Activated CD8-positive, alpha-beta memory T cell treated with anti-CD3 and anti-CD28 coated beads for 4 hours (primary cell): Measurements from ENCODE around the gene KCTD16.

ENCODE experiments used
- DNase-seq, 2 donors: peaks; one replicate each; pipeline ENCODE4 v3.0.0-alpha.2; 2020; ENCODE audit warnings: low read depth in 2 of 2

Gene KCTD16

DNA sequence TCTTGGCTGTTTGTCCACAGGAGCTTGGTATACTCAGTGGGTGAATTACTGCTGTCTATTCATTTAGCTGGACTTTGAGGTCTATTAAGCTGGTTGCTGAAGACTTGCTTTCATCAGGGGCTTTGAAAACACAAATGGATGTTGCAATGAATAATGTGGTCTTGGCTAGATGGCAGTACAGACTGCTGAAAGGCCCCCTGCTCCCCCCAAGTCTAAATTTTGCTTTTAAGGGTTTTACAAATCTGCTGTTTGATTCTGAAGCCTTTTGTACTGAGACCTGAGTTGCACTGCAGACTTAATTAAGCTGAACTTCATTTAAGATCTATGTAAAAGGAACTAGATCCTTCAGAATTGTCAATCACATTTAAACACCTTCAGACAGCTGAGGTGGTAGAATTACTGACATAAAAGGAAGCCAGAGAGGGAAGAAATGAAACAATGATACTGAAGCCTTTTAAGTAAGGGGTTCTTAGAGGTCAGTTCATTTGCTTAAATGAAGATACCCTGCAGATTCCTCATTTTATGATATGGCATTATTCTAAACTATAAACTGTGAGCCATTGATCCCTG is 37.3 kb downstream of the KCTD16 start:
- DNase-seq, result no peak

DNA sequence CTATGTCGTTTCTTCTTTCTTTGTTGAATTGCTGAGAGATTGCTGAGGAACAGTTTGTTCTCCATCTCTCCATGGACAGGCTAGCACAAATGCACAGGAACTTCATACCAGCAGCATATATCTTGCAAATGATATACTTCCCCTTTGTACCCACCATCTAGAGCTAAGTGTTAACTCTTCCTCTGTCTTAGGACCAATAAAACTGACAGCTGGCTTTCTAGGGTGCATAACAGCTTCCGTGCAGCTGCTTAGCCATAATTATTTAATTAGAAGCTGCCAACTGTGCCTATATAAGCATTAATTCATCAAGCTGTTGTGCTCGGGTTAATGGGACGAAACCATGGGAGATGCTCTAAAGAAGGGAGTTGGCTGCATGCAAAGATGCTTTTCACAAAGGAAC is 38.7 kb downstream of the KCTD16 start:
- no peak for DNase-seq

DNA sequence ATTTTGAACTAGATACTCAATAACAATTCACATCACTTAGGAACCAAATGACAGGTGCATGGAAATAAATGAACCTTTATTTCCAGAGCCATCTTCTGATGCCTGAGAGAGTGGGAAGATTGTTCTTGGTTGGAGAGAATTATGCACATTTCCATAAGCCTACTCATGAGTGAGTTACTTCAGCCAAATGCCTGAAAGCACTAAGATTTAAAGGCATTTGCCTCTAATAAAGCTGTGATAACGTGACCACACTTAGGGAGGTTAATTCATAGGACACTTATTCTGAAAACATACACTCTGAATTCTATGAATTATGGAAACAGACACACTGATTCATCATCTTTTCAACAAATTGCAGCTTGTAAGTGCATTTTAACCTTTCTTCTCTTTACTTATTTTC is 40.0 kb downstream of the KCTD16 start:
- no peak for DNase-seq

DNA sequence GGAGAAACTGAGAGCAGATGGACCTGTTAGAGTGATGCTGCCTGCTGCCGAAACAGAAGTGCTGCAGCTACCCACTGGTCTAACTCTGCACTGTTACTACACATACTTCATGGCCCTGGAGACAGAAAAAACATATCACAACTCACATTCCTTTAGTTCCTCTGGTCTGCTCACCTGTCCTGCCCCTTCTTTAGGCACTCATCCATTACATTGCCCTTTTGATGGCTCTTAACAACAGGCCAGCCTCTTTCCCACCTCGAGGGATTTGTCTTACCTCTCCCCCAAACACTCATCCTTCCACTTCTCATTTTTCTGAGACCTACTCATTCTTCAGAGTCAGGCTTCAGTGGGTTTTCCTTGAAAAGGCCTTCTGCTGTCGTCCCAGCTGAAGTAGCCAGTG is 49.2 kb downstream of the KCTD16 start:
- no peak for DNase-seq

DNA sequence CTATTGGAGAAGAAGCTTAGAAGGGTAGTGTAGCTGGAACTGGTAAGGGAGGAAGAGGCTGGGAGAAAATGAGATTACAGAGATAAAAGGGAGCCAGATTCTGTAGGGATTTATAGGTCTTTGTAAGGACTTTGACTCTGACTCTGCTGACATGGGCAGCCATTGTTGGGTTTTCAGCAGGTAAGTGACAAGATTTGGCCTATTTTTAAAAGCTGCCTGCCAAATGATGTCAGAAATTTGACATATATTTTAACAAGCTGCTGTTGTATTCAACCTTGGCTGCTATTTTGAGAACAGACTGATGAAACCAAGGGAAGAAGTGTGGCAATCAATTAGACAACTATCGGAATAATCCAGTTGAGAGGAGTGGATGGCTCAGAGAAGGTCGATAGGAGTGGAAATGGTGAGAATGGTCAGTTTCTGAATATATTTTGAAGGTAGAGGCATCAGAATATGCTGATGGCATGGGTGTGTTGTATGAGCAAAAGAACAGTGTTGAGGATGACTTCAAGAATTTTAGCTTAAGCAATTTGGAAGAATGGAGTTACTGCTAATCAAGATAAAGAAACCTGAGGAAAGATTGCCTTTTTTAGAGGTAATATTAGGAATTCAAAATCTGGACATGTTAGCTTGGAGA is 56.8 kb downstream of the KCTD16 start:
- DNase-seq, result no peak

DNA sequence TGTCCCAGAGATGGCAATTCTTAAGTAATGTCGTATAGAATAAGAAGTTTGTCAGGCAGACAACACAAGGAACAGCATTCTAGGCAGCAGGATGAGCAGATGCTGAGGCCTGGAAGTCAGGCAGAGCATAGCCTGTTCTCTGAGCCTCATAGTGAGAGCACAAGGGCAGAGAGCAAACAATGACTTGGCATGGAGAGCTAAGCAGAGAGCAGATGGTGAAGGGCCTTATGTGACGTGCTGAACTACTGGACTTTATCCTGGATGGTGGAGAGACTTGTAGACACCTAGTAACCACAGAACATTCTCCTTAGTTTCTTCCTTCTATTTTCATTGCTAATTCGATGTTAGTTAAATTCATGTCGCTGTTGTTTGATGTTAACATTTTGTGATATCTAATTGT is 60.1 kb downstream of the KCTD16 start:
- no peak for DNase-seq

DNA sequence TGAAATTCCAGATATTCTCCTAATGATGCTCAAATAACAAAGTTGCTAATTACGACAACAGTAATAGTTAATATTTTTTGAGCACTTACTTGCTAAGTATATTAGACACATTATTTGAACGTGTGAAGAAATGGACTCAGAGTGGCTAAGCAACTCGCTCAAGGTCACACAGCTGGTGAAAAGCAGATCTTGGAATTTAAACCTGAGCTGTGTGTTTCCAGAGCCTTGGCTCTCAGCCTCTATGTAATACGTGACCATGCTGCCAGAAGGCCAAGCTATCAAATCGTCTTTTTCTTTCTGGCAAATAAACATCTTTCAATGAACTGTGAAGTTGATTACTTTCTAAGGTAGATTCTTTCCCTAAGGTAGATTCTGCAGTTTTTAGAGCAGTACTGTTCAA is 61.6 kb downstream of the KCTD16 start:
- no peak for DNase-seq

DNA sequence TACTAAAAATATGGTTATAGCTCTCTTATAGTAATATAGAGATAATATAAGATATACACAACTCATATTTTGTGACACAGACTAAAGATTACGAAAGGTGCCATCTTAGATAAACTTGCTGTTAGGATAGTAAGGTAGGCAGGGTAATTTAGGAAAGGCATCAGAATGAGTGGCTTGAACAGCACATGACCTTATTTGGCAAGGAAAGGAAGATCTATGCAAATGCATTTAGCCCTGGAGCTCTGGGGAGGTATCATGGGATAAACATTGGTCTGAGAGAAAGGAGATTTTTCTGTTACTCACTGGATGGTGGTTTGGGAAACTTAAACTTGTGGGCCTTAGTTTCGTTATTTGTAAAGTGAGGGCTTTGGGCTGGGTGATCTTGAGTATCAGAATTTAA is 65.8 kb downstream of the KCTD16 start:
- no peak for DNase-seq

DNA sequence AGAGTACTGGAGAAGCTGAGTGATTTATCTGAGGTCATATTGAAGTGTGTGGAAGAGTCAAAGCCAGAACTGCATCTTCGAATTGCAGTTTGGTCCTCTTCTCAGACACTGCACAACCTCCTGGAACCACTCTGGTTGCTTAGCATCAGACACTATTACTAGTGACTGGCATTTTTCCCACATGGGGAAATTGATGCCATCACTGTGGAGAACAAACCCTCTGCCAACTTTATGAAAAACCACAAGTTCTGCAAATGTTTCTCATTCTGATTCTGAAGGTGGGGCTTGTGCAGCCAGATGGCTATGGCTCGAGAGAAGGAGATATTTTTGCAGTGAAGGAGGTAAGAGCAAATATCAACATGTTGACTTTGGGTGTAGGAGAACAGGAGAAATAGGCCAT is 67.2 kb downstream of the KCTD16 start:
- no peak for DNase-seq

DNA sequence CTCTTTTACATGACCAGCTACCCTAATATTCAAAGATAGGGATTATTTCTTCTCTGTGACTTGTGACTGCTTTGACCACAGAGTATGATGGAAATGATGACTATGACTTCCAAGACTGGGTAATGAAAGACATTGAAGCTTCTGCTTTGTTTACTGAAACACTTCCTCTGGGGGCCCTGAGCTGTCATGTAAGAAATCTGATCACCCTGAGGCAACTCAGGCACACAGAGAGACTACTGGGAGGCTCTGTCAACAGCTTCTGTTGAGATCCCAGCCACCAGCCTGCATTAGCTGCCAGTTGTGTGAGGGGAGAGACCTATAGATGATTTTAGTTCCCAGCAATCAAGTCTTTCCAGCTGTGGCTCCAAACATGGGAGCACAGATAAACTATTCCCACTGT is 76.5 kb downstream of the KCTD16 start:
- no peak for DNase-seq

DNA sequence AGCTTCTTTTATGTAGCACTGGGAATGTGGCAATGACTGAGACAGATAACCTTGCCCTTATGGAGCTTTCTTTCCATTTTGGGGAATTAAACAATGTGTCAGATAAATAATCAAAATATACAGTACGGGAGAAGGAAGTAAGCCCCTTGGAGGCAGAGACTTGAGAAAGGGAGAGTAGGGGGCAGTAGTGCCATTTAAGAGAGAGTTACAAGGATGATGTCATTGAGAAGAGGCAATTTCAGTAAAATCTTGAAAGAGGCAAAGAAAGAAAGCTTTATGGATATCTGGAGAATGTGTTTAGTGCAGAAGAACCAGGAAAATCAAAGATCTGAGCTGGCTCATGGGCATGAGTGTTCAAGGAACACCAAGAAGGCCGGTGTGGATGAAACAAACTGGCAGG is 77.3 kb downstream of the KCTD16 start:
- no peak for DNase-seq

DNA sequence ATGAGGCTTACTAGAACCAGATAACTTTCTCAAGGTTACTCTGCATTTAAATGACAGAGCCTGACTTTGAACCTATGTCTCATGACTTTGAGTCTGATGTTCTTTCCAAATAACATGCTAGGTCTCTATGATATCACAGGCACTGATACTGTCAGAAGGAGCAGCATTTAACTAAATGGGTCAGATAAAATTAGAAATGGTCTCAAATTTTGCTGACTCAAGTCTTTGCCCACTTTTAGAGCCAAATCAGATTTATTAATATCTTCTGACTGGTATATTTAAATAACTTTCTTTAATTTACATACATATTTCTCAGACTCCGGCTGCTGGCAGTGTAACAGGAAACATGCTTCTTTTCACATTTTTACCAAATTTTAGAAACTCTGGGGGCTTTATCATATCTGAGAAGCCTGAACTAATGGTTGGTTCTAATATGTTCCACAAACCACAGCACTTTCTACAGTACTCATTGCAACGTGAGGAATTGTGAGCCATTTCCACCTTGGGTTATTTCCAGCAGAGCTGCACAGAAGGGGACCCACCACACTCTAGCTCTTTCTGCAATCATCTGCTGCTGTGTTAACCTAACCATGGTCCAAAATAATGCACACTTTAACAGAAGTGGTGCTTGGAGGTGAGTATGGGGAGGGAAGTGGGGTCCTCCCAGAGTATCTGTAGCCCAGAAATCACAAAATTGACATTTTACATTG is 79.2 kb downstream of the KCTD16 start:
- no peak for DNase-seq

DNA sequence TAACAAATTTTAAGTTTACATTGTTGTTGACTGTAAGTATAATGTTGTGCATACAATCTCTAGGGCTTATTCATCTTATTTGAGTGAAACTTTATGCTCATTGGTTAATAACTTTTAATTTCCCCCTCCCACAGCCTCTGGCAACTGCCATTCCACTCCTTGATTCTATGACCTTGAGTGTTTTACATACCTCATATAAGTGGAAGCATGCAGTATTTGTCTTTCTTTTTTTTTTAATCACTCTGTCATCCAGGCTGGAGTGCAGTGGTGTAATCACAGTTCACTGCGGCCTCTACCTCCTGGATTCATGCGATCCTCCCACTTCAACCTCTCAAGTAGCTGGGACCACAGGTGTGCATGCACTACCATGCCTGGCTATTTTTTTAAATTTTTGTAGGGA is 83.9 kb downstream of the KCTD16 start:
- DNase-seq, result no peak

DNA sequence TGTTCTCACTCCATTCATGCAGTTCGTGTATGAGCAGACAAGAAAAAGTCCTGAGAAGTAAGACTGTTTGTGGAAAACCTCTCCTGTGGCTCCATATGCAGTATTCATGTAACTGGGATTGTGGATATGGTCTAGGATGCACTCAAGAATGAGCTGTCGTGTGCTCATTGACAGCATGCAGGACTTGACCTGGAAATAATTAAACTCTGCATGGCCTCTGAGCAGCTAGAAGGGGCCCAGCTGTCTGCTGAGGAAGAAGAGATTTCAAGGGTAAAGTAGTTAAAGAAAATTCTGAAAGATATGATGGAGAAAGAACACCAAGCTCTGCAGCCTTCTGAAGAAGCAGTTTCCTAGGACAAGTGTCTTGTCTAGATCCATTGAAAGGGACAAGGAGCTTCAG is 89.4 kb downstream of the KCTD16 start:
- DNase-seq, result no peak

DNA sequence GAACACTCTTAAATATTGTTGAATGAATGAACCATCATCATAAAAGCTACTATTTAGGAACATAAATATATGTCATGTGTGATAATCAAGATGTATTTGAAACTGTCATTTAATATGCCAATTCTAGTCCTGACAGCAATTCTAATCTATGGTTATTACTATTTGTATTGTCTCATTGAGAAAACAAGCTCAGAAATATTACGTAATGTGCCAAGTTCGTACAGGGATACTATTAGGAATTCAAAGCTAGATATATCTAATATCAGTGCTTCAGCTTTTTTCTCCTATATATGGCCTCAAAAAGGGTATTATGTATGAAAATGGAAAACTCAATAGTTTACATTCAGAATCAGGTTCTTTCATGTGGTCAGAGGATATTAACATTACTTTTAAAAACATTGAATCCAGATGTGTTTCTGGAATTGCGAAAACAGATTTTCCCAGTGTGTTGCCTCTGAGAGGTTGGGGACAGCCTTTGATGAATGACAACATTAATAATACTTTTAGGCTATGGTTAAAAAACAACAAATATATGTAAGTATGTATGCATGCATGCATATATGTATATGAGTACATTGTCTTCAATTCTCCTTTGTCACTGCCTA is 95.1 kb downstream of the KCTD16 start:
- no peak for DNase-seq

DNA sequence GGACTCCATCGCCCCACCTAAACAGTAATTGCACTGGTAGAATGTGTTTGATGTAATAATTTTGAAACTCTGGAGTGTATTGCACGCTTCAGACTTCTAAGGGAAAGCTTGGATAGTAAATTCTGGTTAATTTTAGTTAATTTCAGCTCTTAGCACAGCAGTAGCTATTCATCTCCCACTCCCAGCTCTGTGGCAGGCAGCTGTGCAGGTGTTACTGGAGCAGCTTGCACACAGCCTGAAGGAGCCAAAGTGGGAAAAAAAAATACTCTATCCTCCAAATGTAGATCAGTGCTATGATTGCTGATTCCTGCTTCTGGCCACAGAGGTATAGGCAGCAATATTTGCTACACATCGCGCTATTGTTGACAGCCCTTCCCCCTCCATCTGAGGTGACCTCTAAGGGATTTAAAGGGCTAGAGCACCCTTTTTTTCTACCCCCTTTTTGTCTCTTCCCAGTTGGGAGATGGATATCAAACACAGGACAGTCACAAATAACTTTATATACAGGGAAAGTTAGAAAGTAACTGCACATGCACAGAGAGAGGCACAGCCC is 97.4 kb downstream of the KCTD16 start:
- no peak for DNase-seq

DNA sequence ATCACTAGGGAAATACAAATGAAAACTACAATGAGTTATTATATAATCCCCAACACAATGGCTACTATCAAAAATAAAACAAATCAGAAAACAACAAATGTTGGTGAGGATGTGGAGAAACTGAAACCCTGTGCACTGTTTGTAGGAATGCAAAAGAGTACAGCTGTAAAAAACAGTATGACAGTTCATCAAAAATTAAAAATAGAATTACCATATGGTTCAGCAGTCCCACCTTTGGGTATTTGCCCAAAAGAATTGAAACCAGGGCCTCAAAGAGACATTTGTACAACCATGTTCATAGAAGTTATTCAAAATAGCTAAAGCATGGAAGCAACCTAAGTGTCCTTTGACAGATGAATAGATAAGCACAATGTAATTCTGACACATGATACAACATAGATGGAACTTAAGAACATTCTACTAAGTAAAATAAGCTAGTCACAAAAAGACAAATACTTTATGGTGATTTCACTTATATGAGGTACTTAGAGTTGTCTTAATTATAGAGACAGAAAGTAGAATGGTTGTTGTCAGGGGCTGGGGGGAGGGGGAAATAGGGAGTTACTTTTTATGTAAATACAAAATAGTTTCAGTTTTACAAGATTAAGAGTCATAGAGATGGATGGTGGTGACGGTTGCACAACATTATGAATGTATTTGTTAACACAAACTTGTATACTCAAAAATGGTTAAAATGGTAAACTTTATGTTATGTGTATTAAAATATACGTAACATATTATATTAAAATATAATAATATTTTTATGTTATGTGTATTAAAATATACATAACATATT is 102.8 kb downstream of the KCTD16 start:
- no peak for DNase-seq

DNA sequence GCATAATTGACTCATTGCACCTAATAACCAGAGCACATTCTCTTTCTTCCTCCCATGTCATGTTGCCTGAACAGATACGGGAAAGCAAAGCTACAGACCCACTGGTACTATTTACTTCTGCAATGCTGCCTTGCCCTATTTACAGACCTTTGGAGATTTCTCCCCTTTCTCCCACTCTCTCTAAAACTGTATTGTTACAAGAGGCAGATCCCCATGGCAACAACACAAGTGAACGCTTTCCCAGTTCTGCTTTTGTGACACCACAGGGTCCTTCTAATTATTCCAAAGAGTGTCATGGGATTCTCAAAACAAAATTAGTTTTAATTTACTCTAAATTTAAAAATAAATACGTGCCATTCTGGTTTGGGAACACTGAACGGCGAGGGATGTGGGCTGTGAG is 104.7 kb downstream of the KCTD16 start:
- DNase-seq, result no peak

DNA sequence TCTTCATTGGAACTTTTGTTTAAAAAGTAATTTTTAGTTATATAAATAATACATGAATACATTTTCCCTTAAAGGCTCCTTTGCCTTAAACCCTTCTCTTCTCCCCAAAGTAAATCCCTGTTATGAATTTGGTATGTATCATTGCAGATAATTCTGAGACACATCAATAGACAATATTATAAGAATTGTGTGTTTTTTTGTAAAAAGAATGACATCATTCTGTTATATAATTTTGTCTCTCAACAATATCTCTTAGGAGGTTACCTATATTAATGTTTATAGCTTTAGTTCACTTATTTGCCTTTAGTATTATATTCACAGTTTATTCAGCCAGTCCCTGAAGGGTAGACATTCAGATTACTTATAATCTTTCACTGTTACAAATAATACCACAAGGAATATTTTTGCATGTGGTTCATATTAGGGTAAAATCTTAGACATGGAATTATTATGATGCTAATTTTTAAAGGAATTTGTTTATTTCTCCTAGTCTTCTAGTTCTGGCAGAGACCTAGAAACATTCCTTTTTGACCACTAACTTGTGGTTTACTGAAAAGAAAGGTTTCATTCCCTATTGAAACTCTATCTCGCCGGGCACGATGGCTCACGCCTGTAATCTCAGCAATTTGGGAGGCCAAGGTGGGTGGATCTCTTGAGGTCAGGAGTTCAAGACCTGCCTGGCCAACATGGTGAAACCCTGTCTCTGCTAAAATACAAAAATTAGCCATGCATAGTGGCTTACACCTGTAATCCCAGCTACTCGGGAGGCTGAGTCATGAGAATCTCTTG is 105.6 kb downstream of the KCTD16 start:
- DNase-seq, result no peak

DNA sequence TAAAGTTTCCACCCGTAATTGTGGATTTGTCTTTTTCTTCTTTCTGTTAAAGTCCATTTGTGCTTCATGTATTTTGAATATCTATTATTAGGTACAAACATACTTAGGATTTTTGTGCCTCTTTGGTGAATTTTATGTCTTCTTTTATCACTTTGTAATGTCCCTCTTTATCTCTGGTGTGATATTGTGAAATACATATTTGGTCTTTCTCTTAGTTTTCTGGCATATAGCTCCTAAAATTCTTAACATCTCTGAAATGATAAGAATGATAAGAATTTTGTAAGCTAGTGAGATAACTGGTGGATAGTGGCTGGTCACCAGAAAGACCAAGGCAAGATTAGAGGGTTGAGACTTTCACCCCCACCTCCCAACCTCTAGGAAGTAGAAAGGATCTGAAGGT is 111.1 kb downstream of the KCTD16 start:
- DNase-seq, result no peak

DNA sequence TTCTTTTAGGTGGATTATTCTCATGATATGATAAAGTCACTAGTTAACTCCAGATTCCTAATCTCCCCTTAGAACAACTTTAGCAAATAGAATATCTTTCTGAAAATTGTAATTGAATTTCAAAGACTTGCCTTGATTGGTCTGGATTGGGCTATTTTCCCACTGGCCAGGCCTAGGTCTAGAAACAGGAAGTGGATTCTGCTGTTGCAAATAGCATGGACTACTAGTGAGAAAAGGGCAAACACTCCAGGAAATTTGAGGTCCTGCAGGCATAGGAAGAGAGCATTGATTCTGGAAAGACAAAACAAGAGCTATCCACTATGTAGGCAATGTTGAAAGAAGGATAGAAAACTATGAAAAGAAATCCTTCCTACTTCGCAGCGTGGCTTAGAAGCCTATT is 113.4 kb downstream of the KCTD16 start:
- no peak for DNase-seq
